Prostate gland (tissue), 2 donors: ENCODE results near the gene SLC6A7. TPM values are rescaled to one million over a fixed set of nuclear protein-coding genes. Genes with fewer than 3 reads are reported as not detected.

Experiments used
- DNase-seq: peaks from one replicate; pipeline ENCODE4 v3.0.0-alpha.2; 2019; ENCODE audit warnings: low spot score
- H3K27ac ChIP-seq, 2 donors: fragments of 200-600 bp; sonication (generic); 2 replicates each; pipeline ENCODE4 v1.5.1; 2017 to 2019
- H3K27me3 ChIP-seq: fragments of 200-600 bp; sonication (generic); replicated peaks from 2 replicates; pipeline ENCODE4 v1.5.1; 2019; ENCODE audit not compliant: insufficient read depth
- H3K36me3 ChIP-seq, 2 donors: fragments of 200-600 bp; sonication (generic); 1 replicate in 1 of 2; 2 replicates in 1 of 2; pipeline versions ENCODE4 v1.5.1 to v1.8.1; 2017 to 2019
- H3K4me1 ChIP-seq: fragments of 200-600 bp; sonication (generic); replicated peaks from 2 replicates; pipeline ENCODE4 v1.5.1; 2019
- H3K4me3 ChIP-seq, 2 donors: fragments of 200-600 bp; sonication (generic); 2 replicates each; pipeline ENCODE4 v1.5.1; 2017 to 2019
- H3K9me3 ChIP-seq: fragments of 200-600 bp; sonication (generic); 2 replicates; pipeline ENCODE4 v1.5.1; 2017
- CTCF ChIP-seq, 4 experiments: fragments of 200-600 bp in 2 of 4; fragments of 450-650 bp in 2 of 4; sonication (generic) in 2 of 4; IDR thresholded peaks; 1 replicate in 3 of 4; 2 replicates in 1 of 4; pipeline ENCODE4 v1.5.1; 2016 to 2019; ENCODE audit warnings: antibody characterized with exemption in 4 of 4, mild to moderate bottlenecking in 2 of 4, moderate library complexity in 2 of 4
- POLR2A ChIP-seq: fragments of 450-650 bp; IDR thresholded peaks from one replicate; pipeline ENCODE4 v1.6.1; 2016; ENCODE audit warnings: antibody characterized with exemption, mild to moderate bottlenecking
- POLR2AphosphoS5 ChIP-seq: sonication (generic); formaldehyde crosslinking; IDR thresholded peaks from one replicate; pipeline ENCODE4 v1.6.1; 2017; ENCODE audit warnings: antibody characterized with exemption
- WGBS: methylation state at CpG from one replicate; pipeline ENCODE4 v1.1.5; 2018; 5-methylcytosine and 5-hydroxymethylcytosine counted together
- intact Hi-C: fragments of 100-400 bp; cut with DNase I; formaldehyde crosslinking; loops from one replicate; pipeline ENCODE4 v1.14.2; 2022
- total RNA-seq, 2 donors: library from RNA; depleted of rRNA; stranded (reverse); fragments of >200 nt; gene quantifications; one replicate each; pipeline ENCODE4 v1.1.0, GENCODE V29; 2016

Gene SLC6A7
- total RNA-seq, 2 donors from 2014 or later: not detected

GRCh38 chr5:150202501-150202900 lies 12.6 kb downstream of the SLC6A7 start:
- H3K4me1 ChIP-seq: no peaks in the 10 kb centered on the region
- DNase-seq: no peak
- H3K27me3 ChIP-seq: no peaks in the 10 kb centered on the region
- H3K36me3 ChIP-seq: no peaks in the 10 kb centered on the region
- no peaks in the 10 kb centered on the region for H3K9me3 ChIP-seq
- intact Hi-C loops: no loop called here
- TF ChIP-seq POLR2A (no peak), POLR2AphosphoS5 (no peak), CTCF (IDR thresholded peaks at IDR 0.05) (no peak)
- no peak overlapping the region for H3K27ac ChIP-seq
- H3K4me3 ChIP-seq: no peak overlapping the region
- WGBS: 94% methylated on average over 10 of the region's 10 CpGs

GRCh38 chr5:150203832-150204589 lies 14.1 kb downstream of the SLC6A7 start:
- 83% methylated on average over 12 of the region's 12 CpGs for WGBS
- H3K4me1 ChIP-seq: no peaks in the 10 kb centered on the region
- intact Hi-C loops: no loop called here
- no peaks in the 10 kb centered on the region for H3K9me3 ChIP-seq
- H3K27ac ChIP-seq: no peak overlapping the region
- H3K4me3 ChIP-seq: no peak overlapping the region
- no peaks in the 10 kb centered on the region for H3K36me3 ChIP-seq
- TF ChIP-seq POLR2AphosphoS5 (no peak), CTCF (IDR thresholded peaks at IDR 0.05) (no peak), POLR2A (no peak)
- no peaks in the 10 kb centered on the region for H3K27me3 ChIP-seq
- DNase-seq: no peak

DNA sequence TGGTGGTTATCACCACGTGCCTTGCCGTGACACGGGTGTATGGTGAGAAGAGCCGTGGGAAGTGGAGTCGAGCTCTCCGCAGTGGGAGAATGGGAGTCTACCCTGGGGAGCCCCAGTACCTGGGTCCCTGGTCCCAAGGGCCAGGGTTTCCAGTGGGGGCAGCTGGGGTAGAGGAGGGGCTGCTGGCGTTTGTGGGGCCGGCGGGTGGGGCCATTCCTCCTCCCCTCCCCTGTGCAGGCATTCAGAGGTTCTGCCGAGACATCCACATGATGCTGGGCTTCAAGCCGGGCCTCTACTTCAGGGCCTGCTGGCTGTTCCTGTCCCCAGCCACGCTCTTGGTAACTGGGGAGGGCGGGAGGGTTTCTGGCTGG lies 14.7 kb downstream of the SLC6A7 start:
- H3K4me3 ChIP-seq: no peak overlapping the region
- DNase-seq: no peak
- H3K27ac ChIP-seq: no peak overlapping the region
- H3K27me3 ChIP-seq: no peaks in the 10 kb centered on the region
- no peaks in the 10 kb centered on the region for H3K9me3 ChIP-seq
- no peaks in the 10 kb centered on the region for H3K36me3 ChIP-seq
- TF ChIP-seq CTCF (IDR thresholded peaks at IDR 0.05) (no peak), POLR2A (no peak)
- H3K4me1 ChIP-seq: no peaks in the 10 kb centered on the region
- WGBS: 93% methylated on average over 11 of the region's 13 CpGs
- intact Hi-C loops: no loop called here

DNA sequence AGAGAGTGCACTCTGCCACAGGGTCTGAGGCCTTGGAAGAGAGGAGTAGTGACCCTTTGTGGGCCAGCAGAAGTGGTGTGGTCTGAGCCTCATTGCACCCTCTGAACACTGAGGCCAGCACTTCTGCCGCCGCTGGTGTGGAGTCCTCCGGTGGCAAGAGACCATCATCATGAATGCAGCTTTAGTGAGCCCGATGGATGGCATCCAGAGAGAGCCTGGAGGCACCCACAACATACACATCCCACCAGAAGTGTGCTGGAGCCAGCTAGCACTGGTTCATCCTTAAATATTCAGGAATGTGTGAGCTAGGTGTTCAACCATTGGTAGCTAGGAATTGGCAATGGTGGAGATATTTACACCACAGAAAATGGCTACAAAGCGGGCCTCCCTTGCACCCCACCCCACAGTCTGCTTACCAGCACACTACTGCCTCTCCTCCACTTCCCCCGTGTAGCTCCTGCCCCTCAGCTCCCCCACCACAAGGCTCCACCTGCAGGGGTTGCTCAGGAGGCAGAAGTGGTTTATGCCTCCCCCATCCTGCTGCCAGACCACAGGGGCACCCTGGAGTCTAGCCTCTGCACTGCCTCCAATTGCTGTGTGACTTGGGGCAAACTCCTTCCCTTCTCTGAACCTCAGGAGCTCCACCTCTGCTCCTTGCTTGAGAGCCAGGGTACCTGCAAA lies 16.4 kb downstream of the SLC6A7 start:
- no peaks in the 10 kb centered on the region for H3K9me3 ChIP-seq
- no peak overlapping the region for H3K4me3 ChIP-seq
- intact Hi-C loops: no loop called here
- H3K27me3 ChIP-seq: no peaks in the 10 kb centered on the region
- 47% methylated on average over 6 of the region's 6 CpGs for WGBS
- H3K4me1 ChIP-seq: no peaks in the 10 kb centered on the region
- no peaks in the 10 kb centered on the region for H3K36me3 ChIP-seq
- no peak for DNase-seq
- no peak overlapping the region for H3K27ac ChIP-seq
- TF ChIP-seq POLR2A: no peak
- no peak for TF ChIP-seq CTCF (IDR thresholded peaks at IDR 0.05)
- no peak for TF ChIP-seq POLR2AphosphoS5

- 90% methylated on average over 6 of the region's 6 CpGs for WGBS
- Histone ChIP-seq H3K36me3 (no peaks in the 10 kb centered on the region), H3K27ac (no peak overlapping the region), H3K4me3 (no peak overlapping the region), H3K9me3 (no peaks in the 10 kb centered on the region), H3K4me1 (no peaks in the 10 kb centered on the region), H3K27me3 (no peaks in the 10 kb centered on the region)
- no peak for TF ChIP-seq POLR2A
- no peak for TF ChIP-seq POLR2AphosphoS5
- no peak for TF ChIP-seq CTCF (IDR thresholded peaks at IDR 0.05)
- intact Hi-C loops: no loop called here
- no peak for DNase-seq
Measured at GRCh38 chr5:150206779-150207115, 16.9 kb downstream of the SLC6A7 start.
